ENCODE measurements around the gene IQCH. TPM values are rescaled to one million over a fixed set of nuclear protein-coding genes. Genes with fewer than 3 reads are reported as not detected.
"Not testable (repeated sequence)": the region's sequence is repeated elsewhere in the genome, so short reads cannot be mapped to it uniquely, and the experiment has no call there.

The IQCH gene
- total RNA-seq, 1 experiment from 2014 or later, result 1.9 TPM

GRCh38 chr15:67358391-67358790 is 103.8 kb downstream of the IQCH start:
- DNase-seq (ENCODE audit: low spot score), result no peak

DNA sequence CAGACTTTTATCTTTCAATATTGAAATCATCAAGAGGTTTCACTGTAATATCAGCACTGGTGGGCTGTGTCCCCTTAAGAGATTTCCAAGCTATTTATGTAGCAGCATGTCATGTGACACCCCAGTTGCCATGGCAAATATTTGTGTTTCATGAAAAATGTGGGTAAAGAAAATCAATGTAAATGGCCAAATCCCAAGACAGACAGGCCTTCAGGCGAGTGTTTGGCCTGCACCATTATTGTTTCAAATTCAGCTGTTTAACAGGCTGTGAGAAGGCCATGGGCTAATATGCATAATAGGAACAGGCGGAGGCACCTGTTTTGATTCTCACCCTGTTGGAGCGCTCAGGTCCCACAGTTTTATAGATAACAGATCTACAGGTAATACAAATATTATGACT is 104.2 kb downstream of the IQCH start:
- DNase-seq (ENCODE audit: low spot score), result no peak

DNA sequence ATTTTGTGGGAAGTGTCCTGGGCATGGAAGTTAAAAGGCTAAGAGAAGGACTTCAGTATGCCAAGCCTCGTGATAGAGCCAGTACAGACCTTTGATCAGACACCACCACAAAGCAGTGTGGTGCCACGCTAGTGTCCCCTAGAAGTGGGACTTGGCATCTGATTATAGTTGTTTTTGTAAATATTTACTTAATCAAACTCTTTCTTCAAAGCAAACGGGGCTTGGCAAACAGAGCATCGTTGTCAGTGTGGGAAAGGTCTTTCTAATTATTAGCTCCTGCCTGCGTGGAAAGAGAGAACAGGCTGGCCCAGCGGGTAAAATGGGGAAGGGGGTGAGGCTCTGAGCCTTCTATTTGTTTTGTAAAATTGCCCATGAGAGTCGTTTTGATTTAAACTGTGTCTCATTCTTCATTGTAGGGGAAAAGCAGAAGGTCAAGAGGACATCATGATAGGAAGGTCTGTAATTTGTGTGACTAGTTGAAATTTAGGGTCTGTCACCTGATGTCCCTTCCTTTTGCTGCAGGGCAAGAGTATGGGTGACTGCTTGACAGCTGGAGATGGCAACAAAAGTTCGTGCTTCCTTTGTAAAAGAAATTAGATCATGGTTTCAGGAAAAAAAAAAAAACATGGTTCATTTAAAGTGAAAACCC is 105.0 kb downstream of the IQCH start:
- DNase-seq (ENCODE audit: low spot score), result no peak

DNA sequence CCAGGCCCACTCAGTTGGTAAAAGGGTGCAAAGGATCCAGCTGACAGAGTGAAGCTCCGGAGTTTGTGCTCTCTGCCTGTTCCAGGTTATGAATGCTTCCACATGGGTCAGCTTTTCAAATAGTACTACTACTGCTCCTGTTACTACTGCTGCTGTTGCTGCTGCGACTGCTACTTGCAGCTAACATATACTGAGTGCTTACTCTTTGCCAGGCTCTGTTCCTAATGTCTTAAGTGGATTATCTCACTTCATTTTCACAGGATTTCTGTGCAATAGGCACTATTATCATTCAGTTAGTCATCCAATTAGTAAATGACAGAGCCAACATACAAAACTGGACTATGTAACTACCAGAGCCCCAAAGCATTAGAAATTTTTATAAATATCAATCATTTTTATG is 106.5 kb downstream of the IQCH start:
- no peak for DNase-seq (ENCODE audit: low spot score)

DNA sequence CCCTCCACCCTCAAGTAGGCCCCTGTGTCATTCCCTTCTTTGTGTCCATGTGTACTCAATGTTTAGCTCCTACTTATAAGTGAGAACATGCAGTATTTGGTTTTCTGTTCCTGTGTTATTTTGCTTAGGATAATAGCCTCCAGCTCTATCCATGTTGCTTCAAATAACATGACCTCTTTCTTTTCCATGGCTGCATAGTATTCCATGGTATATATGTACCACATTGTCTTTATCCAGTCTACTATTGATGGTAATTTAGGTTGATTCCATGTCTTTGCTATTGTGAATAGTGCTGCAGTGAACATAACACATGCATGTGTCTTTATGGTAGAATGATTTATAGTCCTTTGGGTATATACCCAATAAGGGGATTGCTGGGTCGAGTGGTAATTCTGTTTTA is 109.1 kb downstream of the IQCH start:
- DNase-seq (ENCODE audit: low spot score), result not testable (repeated sequence)

- no peak for DNase-seq (ENCODE audit: low spot score)
Measured at GRCh38 chr15:67365994-67366393, 111.4 kb downstream of the IQCH start.

- no peak for DNase-seq (ENCODE audit: low spot score)
Measured at GRCh38 chr15:67366904-67367303, 112.3 kb downstream of the IQCH start.

DNA sequence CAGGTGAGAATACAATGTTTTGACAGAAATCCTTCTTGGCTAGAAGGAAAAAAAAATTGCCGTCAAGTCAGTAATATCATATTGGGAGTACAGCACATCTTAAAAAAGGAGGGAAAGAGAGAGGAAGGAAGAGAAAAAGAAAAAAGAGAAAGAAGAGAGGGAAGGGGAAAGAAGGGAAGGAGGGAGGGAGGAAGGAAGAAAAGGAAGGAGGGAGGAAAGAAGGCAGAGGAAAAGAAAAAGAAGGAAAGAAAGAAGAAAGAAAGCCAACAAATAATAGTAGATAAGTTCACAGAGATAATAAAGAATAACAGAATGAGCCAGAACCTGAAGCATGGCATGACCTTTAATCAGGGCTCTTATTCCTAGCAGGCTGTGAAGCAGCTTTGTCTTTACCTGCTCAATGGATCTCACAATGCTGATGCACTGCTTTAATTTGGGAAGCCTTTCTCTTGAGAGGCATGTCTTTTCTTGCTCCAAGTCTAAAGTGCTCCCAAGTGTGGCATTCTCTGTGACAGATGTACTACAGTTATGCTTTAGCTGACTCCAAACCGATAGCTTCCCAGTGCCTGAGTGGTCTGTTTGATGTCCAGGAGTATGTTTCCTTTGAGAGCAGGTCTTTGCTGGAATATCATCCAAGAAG is 114.9 kb downstream of the IQCH start:
- no peak for DNase-seq (ENCODE audit: low spot score)

- no peak for DNase-seq (ENCODE audit: low spot score)
Measured at GRCh38 chr15:67370206-67370954, 115.8 kb downstream of the IQCH start.

GRCh38 chr15:67372543-67372942 is 118.0 kb downstream of the IQCH start:
- no peak for DNase-seq (ENCODE audit: low spot score)

GRCh38 chr15:67372986-67373675 is 118.5 kb downstream of the IQCH start:
- no peak for DNase-seq (ENCODE audit: low spot score)

DNA sequence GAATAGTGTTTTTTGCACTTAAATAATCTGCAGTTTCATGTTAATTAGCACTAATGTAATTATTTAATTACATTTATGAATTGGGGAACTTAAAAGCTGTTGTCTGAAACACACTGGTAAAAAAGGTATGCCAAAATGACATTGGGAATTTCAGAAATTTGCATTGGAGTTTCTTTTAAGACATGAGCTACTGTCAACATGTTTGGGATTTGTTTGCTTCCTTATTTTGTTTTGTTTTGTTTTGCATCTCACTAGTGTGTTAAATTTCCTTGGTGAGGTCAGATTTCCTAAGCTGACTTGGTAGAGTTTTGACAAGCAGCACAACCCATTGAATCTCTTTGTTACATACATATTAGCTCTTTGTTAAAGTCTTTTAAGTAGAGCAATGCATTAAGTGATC is 119.4 kb downstream of the IQCH start:
- DNase-seq (ENCODE audit: low spot score), result no peak

GRCh38 chr15:67379530-67379929 is 124.9 kb downstream of the IQCH start:
- DNase-seq (ENCODE audit: low spot score), result no peak

- no peak for DNase-seq (ENCODE audit: low spot score)
Measured at GRCh38 chr15:67380921-67381320, 126.3 kb downstream of the IQCH start.

- no peak for DNase-seq (ENCODE audit: low spot score)
Measured at GRCh38 chr15:67381416-67382045, 126.9 kb downstream of the IQCH start.

DNA sequence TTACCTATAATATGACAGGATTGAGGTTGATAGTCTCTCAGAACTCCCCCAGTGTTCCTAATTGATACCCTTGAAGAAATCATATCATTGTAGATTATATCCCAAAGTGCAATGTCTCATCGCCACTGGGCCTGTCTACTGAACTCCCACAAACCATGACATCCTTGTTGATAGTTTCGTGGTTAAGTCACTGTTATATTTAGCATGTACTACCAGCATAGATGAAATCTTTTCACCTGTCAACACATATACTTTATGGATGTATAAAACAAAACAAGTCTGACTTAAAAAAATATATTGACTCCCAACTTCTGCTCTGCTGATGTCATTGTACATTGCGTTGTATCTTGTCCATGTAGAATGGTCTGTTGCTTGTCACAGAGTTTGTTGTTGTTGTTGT is 128.1 kb downstream of the IQCH start:
- no peak for DNase-seq (ENCODE audit: low spot score)

DNA sequence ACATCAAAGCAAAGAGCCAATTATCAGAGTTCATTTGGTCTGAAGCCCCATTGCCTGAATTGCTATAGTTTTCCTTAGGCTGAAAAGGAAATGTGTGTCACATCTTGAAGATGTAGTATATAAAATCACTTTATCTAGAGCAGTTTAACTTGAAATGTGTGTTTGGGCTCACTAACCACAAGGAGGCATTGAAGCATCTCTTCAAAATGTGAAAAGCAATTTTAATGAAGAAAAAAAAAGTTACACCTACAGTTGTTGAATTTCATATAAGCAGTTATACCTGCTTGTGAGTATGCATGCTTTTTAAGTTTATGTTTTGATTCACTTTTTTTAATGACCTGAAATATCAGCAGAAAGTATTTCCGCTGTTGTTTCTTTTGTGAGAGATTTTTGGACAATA is 129.3 kb downstream of the IQCH start:
- DNase-seq (ENCODE audit: low spot score), result peak; percentile 29

DNA sequence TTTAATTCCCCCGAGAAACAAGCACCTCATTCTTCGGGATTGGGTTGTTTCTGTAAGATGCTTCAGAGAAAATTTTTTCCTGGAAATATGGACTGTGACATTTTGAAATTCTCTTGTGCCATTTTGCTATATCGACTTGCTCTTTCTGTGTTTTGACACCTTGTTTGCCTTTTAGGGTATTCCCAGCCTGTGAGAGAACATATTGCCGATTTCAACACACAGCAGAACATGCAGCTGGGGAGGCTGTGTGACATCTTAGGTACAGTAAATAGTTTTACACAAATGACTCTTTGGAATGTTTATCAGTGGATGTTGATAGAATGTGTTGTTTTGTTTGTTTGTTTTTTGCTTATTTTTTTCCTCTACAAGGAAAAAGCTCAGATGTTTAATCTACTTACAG is 130.2 kb downstream of the IQCH start:
- DNase-seq (ENCODE audit: low spot score), result no peak

- peak; percentile 13 for DNase-seq (ENCODE audit: low spot score)
Measured at GRCh38 chr15:67385971-67386370, 131.4 kb downstream of the IQCH start.

- DNase-seq (ENCODE audit: low spot score), result no peak
Measured at GRCh38 chr15:67386947-67387346, 132.4 kb downstream of the IQCH start.

DNA sequence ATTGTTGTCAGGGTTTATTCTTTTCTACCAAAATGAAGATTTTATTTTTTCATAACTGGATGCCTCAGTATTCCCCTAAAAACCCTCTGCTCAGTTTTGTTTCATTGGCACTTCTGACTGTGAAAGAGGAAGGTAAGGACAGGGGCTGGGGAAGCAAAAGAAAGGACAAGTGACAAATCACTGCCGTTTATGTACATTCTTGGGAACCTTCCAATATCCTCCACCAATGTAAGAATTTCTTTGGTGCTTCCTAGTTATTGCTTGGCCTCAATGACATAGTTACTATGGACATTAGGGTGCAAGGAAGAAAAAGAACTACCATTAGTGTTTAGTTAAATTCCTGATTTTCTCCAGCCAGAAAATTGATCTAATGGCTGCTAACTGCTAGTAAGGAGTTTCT is 135.4 kb downstream of the IQCH start:
- no peak for DNase-seq (ENCODE audit: low spot score)

All from HT-29 (cell line).